ENCODE data around the gene WNT3A.
"Not testable (repeated sequence)": the region's sequence is repeated elsewhere in the genome, so short reads cannot be mapped to it uniquely, and the experiment has no call there.

The WNT3A gene, protein sequence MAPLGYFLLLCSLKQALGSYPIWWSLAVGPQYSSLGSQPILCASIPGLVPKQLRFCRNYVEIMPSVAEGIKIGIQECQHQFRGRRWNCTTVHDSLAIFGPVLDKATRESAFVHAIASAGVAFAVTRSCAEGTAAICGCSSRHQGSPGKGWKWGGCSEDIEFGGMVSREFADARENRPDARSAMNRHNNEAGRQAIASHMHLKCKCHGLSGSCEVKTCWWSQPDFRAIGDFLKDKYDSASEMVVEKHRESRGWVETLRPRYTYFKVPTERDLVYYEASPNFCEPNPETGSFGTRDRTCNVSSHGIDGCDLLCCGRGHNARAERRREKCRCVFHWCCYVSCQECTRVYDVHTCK
- long read RNA-seq, donor 1, result 0 reads
- long read RNA-seq, donor 2, result 0 reads
- long read RNA-seq, donor 3, result 0 reads
- long read RNA-seq, donor 4, result 0 reads
- long read RNA-seq, donor 5, result 0 reads
- long read RNA-seq, donor 6, result 0 reads
- long read RNA-seq, donor 7, result 0 reads
- long read RNA-seq, donor 8, partial matches to known transcripts, result 0 of 1 reads
- long read RNA-seq, donor 8, other reads (novel, unspliced or antisense), result 0 of 1 reads

DNA sequence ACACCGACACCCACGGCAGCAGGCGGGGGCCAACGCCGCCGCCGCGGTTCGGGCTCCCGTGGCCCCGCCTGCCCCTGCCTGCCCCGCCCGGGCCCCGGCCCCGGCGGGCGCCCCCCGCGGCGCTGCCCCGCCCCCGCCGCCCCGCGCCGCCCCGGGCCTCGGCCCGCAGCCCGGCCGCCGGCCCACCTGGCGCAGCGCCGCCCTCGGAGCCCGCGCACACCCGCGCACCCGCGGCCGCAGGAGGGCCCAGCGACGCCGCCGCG is at the start of gene WNT3A:
WNT3A (plus strand) TSS at position 213 of the 263 bp plus-strand sequence. CDS start 131 bp downstream, outside the sequence.
- DNase-seq, result no peak

DNA sequence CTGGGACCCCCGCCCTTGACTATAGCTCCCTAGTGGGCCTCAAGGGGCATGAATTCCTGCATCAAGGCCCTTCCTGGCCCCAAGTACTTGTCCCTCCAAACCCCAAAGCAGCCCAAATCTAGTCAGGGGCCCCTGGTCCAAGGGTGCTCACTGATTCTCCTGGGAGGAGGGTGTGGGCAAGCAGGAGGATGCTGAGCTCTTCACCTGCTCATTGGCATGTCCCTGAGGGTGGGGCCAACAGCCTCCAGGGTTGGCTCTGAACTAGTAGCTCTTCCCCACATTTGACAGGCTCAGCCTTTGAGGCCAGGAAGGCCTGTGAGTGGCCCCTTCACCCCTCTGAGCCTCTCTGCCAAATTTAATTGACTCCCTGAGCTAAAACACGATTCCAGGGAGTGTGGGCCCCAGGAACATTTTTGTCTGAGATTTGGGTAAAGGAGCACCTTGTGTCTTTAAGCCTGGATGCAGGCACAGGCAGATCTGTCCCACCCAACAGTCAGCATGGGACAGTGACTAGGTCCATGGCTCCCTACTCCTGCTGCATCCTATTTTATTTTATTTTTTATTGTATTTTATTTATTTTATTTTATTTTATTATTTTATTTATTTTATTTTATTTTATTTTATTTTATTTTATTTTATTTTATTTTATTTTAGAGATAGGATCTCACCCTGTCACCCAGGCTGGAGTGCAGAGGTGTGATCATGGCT is 48.0 kb upstream of the WNT3A start:
- no peak for DNase-seq

DNA sequence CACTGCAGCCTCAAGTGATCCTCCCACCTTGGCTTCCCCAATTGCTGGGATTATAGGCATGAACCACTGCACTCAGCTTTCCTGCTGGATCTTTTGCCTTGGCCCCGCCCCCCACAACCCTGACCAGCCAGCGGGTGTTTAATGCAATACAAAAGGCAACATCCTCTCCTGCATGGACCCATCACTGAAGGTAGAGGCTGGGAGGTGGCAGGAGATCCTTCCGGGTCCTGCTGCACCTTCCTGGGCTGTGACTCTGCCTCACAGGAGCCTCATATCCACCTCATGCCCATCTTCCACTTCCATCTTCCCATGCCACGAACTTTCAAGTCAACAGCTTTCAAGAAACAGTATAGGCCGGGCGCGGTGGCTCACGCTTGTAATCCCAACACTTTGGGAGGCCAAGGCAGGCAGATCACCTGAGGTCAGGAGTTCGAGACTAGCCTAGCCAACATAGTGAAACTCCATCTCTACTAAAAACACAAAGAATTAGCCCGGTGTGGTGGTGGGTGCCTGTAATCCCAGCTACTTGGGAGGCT is 47.4 kb upstream of the WNT3A start:
- no peak for DNase-seq

- DNase-seq, result no peak
Measured at GRCh38 chr1:227961651-227962466, 44.9 kb upstream of the WNT3A start.

GRCh38 chr1:227966733-227967132 is 40.1 kb upstream of the WNT3A start:
- DNase-seq, result not testable (repeated sequence)

GRCh38 chr1:227967815-227968214 is 39.0 kb upstream of the WNT3A start:
- DNase-seq, result not testable (repeated sequence)

- DNase-seq, result not testable (repeated sequence)
Measured at GRCh38 chr1:227970076-227970995, 36.5 kb upstream of the WNT3A start.

DNA sequence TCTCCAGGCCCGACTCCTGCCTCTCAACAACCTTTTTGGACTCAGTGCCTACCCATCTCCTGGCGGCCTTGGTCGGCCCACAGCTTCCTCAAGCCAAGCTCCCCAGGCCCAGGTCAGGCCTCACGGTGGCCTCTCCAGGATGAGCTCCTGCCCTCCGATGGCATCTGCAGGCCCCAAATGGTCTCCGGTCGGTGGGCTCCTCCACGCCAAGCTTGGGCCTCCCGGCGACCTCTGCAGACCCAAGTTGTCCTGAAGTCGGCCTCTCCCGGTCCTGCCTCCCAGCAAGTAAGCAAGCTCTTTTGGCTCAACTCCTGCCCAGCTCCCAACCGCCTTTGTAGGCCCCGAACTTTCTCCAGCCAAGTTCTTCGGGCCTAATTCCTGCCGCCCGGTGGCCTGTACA is 35.6 kb upstream of the WNT3A start:
- DNase-seq, result not testable (repeated sequence)

GRCh38 chr1:227971643-227972282 is 35.0 kb upstream of the WNT3A start:
- not testable (repeated sequence) for DNase-seq

GRCh38 chr1:227972283-227972679 is 34.5 kb upstream of the WNT3A start:
- not testable (repeated sequence) for DNase-seq

- peak; percentile 46 for DNase-seq
Measured at GRCh38 chr1:227972843-227973374, 33.9 kb upstream of the WNT3A start.

- DNase-seq, result not testable (repeated sequence)
Measured at GRCh38 chr1:227973724-227974288, 33.0 kb upstream of the WNT3A start.

- not testable (repeated sequence) for DNase-seq
Measured at GRCh38 chr1:227975583-227976283, 31.1 kb upstream of the WNT3A start.

- no peak for DNase-seq
Measured at GRCh38 chr1:227987181-227987580, 19.6 kb upstream of the WNT3A start.

DNA sequence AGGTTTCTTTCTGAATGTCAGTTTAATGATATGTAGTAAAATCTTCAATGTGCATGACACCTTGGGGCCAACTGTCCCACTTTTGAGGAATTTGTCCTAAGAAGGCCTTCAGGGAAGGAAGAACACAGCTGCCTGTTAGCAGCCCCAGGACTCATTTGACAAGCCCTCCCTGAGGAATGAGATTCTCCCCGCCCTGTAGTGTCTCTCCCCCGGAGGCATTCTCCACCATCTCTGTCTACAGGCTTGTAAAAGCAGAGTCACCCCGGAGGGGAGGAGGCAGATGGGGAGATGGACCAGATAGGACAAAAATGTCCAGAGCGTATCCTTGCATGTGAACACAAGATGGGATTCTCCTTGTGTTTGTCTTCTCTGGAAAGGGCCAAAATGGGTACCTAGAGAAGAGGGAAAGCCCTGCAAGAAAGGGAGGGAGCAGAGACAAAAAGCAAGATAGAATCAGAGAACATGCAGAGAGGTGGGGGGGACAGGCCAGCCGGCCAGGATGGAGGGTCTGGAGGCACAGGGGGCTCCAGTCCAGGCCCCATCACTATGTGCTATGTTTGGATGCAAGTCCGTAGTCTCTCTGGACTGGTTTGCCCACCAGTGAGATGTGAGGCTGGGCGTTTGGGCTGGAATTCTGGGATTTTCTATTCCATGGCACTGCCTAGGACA is 12.0 kb upstream of the WNT3A start:
- DNase-seq, result no peak

DNA sequence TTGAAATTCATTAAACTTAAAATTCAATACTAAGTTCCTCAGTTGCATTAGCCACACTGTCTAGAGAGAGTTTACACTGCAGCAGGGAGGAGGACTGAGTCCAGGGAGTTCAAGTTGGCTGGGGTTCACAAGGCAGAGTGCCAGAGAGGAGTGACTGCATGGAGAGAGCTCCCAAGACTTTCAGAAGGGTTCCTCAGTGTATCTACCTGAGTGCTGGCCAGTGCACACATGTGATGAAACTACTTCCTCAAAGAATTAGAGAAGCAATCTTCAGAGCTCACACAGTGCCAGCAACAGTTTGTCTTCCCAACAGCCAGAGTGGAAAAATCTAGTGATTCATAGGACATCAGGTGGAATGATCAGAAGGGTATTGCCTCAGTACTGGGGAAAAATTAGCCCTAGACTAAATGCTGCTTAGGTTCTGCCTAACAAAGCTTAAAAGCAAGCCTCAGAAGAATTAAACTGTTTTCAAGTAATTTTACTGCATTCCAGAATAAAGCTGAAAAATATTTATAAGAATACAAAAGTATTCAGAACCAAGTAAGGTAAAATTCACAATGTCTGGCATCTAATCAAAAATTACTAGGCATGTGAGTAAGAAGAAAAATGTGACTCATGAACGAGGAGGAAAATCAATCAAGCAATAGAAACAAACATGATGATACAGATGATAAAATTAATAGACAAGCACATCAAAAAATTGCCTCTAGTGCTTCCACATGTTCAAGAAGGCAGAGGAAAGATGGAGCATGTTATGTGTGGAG is 10.4 kb upstream of the WNT3A start:
- no peak for DNase-seq

GRCh38 chr1:227998374-227999055 is 8.3 kb upstream of the WNT3A start:
- no peak for DNase-seq

All from right kidney (tissue), 9 donors.